ENCODE data around the gene CEP290.
"Not testable (repeated sequence)": the region's sequence is repeated elsewhere in the genome, so short reads cannot be mapped to it uniquely, and the experiment has no call there.

CEP290 gene

DNA sequence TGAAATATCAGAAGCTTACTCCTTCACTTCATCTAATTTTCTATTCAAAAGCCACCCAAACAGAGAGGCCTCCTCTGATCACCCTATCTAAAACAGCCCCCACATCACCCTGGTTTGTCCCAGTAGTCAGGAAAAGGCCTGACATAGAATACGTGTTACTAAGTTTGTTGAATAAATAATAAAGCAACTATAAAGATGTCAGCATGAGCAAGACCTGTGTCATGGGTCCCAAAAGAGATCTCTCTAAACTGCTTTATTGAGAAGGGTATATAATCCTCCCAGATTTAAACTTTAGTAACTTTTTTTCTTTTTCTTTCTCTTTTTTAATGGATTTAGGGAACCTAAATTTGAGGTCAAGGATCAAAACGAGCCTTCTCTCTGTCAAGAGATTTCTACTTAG is 85.3 kb downstream of the CEP290 start:
- DNase-seq (ENCODE audit: insufficient read length, low spot score), result no peak
- TF ChIP-seq, protein P1, sequence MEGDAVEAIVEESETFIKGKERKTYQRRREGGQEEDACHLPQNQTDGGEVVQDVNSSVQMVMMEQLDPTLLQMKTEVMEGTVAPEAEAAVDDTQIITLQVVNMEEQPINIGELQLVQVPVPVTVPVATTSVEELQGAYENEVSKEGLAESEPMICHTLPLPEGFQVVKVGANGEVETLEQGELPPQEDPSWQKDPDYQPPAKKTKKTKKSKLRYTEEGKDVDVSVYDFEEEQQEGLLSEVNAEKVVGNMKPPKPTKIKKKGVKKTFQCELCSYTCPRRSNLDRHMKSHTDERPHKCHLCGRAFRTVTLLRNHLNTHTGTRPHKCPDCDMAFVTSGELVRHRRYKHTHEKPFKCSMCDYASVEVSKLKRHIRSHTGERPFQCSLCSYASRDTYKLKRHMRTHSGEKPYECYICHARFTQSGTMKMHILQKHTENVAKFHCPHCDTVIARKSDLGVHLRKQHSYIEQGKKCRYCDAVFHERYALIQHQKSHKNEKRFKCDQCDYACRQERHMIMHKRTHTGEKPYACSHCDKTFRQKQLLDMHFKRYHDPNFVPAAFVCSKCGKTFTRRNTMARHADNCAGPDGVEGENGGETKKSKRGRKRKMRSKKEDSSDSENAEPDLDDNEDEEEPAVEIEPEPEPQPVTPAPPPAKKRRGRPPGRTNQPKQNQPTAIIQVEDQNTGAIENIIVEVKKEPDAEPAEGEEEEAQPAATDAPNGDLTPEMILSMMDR (IDR thresholded peaks at IDR 0.05; ENCODE audit: insufficient read depth, missing control alignments), result no peak
- no peak for FAIRE-seq

DNA sequence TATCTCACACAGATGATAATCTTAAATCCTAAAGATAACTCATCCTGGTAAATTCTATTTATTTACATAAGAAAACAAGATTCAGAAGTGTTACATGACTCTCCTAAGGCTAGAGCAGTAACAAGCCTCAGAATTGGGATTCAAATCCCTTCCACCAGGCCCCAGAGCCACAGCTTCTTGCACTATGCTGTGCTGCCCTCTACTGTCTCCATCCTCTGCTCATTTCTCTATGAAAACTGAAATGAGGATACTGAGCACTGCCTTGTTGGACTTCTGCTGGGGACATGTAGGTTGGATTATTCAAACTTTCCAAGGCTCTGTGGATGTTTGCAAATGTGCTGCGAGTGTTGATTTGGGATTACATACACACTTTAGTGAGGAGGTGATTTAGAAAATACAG is 89.2 kb downstream of the CEP290 start:
- FAIRE-seq, result peak; percentile 41
- DNase-seq (ENCODE audit: insufficient read length, low spot score), result no peak
- TF ChIP-seq, protein P1 (IDR thresholded peaks at IDR 0.05; ENCODE audit: insufficient read depth, missing control alignments), result peak; percentile 60

DNA sequence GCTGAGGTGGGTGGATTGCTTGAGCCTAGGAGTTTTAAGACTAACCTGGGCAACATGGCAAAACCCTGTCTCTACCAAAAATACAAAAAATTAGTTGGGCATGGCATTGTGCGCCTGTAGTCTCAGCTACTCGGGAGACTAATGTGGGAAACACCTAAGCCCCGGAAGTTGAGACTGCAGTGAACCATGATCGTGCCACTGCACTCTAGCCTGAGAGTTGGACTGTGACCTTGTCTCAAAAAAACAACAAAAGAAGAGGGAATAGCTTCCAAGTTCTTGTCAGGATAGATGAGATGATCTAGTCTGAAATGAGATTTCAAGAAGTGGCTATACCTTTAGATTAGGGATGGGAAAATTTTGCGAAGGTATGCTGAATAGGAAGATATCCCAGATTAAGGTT is 97.9 kb downstream of the CEP290 start:
- FAIRE-seq (no peak), DNase-seq (ENCODE audit: insufficient read length, low spot score) (no peak)
- TF ChIP-seq, protein P1 (IDR thresholded peaks at IDR 0.05; ENCODE audit: insufficient read depth, missing control alignments), result no peak

DNA sequence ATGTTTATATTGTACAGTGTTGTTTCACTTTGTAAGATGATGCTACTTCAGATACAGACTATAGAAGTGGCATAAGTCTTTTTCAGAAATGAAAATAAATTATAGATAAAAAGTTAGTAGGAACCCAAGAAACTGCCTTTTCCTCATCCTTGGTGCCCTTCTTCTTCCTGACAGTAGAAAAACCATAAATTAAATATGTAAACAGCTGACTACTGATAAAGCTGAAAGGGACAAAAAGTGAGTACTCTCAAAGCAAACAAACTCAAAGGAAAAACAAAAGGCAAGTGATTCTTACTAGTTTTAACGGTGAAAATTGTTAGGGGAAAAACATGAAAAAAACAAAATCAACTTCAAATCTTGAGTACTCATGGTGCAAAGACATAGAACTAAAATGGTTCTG is 104.1 kb downstream of the CEP290 start:
- no peak for FAIRE-seq
- no peak for DNase-seq (ENCODE audit: insufficient read length, low spot score)
- TF ChIP-seq, protein P1 (IDR thresholded peaks at IDR 0.05; ENCODE audit: insufficient read depth, missing control alignments), result no peak

DNA sequence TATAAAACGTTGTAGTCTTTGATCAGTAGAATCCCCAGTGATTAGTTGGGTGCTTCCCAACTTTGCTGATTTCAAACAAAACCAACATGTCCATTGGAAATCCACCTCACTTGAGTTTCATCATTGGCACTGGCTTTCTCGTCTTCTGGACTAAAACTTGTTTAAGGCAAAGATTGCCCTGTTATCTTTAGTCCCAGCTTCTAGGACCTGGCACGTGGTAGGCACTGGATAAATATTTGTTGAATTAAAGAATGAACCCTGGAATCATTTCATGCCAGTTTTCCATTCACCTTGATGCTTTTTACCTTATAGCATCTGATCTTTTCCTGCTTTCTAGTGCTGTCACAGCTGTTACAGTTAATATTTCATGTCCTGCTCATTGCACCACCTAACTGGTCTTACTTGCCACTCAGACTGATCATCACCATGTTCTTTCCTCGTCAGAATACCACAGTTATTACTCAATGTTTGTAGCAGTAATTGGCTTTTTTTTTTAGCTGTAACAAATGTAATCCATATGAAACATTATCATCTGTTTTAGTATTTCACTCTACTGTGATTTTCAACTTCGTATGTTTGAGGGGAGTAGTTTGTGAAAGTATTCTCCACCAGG is 105.4 kb downstream of the CEP290 start:
- TF ChIP-seq, protein P1 (IDR thresholded peaks at IDR 0.05; ENCODE audit: insufficient read depth, missing control alignments), result no peak
- FAIRE-seq (peak; percentile 86), DNase-seq (ENCODE audit: insufficient read length, low spot score) (no peak)

DNA sequence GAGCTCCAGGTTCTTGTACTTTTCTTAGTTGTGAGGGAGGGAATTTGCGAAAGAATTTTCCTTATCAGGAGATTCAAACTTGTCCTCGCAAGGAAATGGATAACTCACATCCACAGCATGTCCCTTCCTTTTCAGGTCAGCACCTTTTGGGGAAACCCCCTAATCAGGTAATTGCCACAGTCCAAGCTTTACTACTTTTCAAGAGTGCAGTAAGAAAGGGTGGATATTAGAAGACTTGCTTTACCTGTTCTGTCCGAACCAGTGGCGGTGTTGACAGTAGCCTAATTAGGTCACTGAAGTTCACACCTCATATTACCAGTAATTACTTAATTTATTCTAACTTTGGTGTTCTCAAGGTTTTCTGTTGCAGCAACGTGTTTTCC is 106.0 kb downstream of the CEP290 start:
- TF ChIP-seq, protein P1 (IDR thresholded peaks at IDR 0.05; ENCODE audit: insufficient read depth, missing control alignments), result no peak
- FAIRE-seq (no peak), DNase-seq (ENCODE audit: insufficient read length, low spot score) (no peak)

DNA sequence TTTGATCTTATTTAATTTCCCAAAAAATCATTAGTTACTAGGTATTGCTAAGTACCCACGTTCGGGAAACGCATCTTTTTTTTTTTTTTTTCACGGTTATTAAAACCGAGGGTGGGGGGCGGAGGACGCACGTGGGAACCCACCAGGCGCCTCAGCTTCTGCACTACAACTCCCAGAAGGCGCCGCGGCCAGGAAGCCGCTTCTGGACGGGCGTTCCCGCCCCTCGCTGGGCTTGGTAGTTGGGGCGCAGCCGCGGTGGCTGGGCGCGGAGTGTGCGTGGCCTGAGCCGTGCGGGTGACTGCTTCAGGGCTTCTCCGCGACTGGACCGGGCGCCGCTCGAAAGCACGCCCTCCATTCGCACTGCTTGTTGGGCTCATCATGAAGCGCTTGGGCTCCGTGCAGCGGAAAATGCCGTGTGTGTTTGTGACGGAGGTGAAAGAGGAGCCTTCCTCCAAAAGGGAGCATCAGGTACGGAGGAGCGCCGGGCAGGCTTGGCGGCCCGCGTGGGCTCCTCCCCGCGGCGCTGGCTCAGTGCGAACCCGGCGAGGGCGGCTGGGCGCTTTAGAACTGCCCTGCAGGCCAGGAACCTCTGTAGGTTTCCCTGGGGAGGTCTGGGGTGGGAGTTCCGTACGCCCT is 106.5 kb downstream of the CEP290 start:
- TF ChIP-seq, protein P1 (IDR thresholded peaks at IDR 0.05; ENCODE audit: insufficient read depth, missing control alignments), result no peak
- FAIRE-seq, result no peak
- DNase-seq (ENCODE audit: insufficient read length, low spot score), result peak; percentile 55

DNA sequence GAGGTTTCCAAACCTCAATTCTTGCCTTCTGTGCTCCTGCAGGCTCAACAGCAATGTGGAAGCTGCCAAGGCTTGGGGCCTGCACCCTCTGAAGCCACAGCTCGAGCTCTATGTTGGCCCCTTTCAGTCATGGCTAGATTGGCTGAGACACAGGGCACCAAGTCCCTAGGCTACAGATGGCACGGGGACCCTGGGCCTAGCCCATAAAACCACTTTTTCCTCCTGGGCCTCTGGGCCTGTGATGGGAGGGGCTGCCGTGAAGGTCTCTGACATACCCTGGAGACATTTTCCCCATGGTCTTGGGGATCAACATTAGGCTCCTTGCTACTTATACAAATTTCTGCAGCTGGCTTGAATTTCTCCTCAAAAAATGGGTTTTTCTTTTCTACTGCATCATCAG is 110.7 kb downstream of the CEP290 start:
- DNase-seq (ENCODE audit: insufficient read length, low spot score); FAIRE-seq: not testable (repeated sequence)
